HCT116 (cell line): ENCODE measurements around the gene CDH3. TPM values are rescaled to one million over a fixed set of nuclear protein-coding genes. Genes with fewer than 3 reads are reported as not detected.

Experiments used
- ATAC-seq: fragments of 200-7000 bp; cut with Tn5 transposase; 2 replicates; pipeline ENCODE4 v1.9.1; 2020; ENCODE audit warnings: mild to moderate bottlenecking, moderate library complexity
- BruUV-seq: library from RNA; stranded (reverse); fragments of 400-500 nt; replicated peaks from 2 replicates; lab custom pipeline; 2021; lab: Mats Ljungman, UMichigan
- CTCF ChIA-PET: fragments of 300-600 bp; sonication (Branson Sonifier 250); formaldehyde crosslinking; loops from one replicate; lab custom pipeline; 2021; ENCODE audit warnings: antibody characterized with exemption; lab: Charles Lee
- POLR2A ChIA-PET: fragments of 300-600, 350-600 bp; sonication (Branson Sonifier 250); formaldehyde crosslinking; loops from one replicate; lab custom pipeline; 2021; ENCODE audit warnings: antibody characterized with exemption; lab: Charles Lee
- RAD21 ChIA-PET, 2 experiments: fragments of 300-600 bp; sonication (Branson Sonifier 250); formaldehyde crosslinking; loops; one replicate each; lab custom pipeline; 2023; ENCODE audit warnings: low total read pairs in 2 of 2; ENCODE audit not compliant: uncharacterized antibody in 2 of 2, unreplicated experiment in 2 of 2, low non-redundant PET in 1 of 2; lab: Charles Lee
- DNase-seq: peaks from one replicate; pipeline ENCODE4 v3.0.0-alpha.2; 2010; ENCODE audit warnings: low read depth, low spot score
- H2AFZ ChIP-seq: fragments of 200-600 bp; shearing (Covaris generic), sonication (generic); 2 replicates; pipeline ENCODE4 v1.6.1; 2017; ENCODE audit warnings: low read depth, mixed run types, mixed read lengths, antibody characterized with exemption, low read length; ENCODE audit not compliant: poor library complexity, severe bottlenecking
- H3K27ac ChIP-seq: 2 replicates; pipeline ENCODE4 v1.5.1; 2012; ENCODE audit warnings: low read depth, low read length
- H3K27me3 ChIP-seq: fragments of 200-600 bp; sonication (generic); 2 replicates; pipeline ENCODE4 v1.6.1; 2016; ENCODE audit warnings: mixed run types, low read length, mixed read lengths; ENCODE audit not compliant: insufficient read depth
- H3K36me3 ChIP-seq, 2 experiments: fragments of 200-500 bp in 1 of 2; fragments of 200-600 bp in 1 of 2; sonication (Bioruptor generic) in 1 of 2; sonication (generic) in 1 of 2; 2 replicates each; pipeline versions ENCODE4 v1.5.1 to v1.6.1; 2014 to 2016; ENCODE audit warnings: low read length in 2 of 2, inconsistent platforms in 1 of 2, mixed read lengths in 1 of 2, mixed run types in 1 of 2; ENCODE audit not compliant: insufficient read depth in 2 of 2, control insufficient read depth in 1 of 2
- H3K4me1 ChIP-seq, 2 experiments: fragments of 200-600 bp in 1 of 2; sonication (generic) in 1 of 2; 2 replicates each; pipeline versions ENCODE4 v1.5.1 to v1.6.1; 2012 to 2017; ENCODE audit warnings: low read length in 2 of 2, inconsistent platforms in 1 of 2, mild to moderate bottlenecking in 1 of 2, mixed read lengths in 1 of 2, mixed run types in 1 of 2, moderate library complexity in 1 of 2; ENCODE audit not compliant: insufficient read depth in 2 of 2, control insufficient read depth in 1 of 2
- H3K4me2 ChIP-seq: fragments of 200-600 bp; sonication (generic); 2 replicates; pipeline ENCODE4 v1.6.1; 2017; ENCODE audit warnings: mixed run types, low read length, mixed read lengths
- H3K4me3 ChIP-seq, 2 experiments: fragments of 200-600 bp in 1 of 2; sonication (generic) in 1 of 2; replicated peaks in 1 of 2; 2 replicates each; pipeline ENCODE4 v1.5.1; 2011 to 2016; ENCODE audit warnings: low read length in 2 of 2, control low read depth in 1 of 2, low read depth in 1 of 2, mild to moderate bottlenecking in 1 of 2, mixed read lengths in 1 of 2, mixed run types in 1 of 2
- H3K79me2 ChIP-seq: fragments of 200-600 bp; sonication (generic); 2 replicates; pipeline ENCODE4 v1.6.1; 2017; ENCODE audit warnings: mild to moderate bottlenecking, mixed run types, low read length, moderate library complexity, mixed read lengths; ENCODE audit not compliant: insufficient read depth
- H3K9ac ChIP-seq: fragments of 200-600 bp; sonication (generic); 2 replicates; pipeline ENCODE4 v1.6.1; 2016; ENCODE audit warnings: low read length, mixed read lengths
- H3K9me2 ChIP-seq: fragments of 200-600 bp; sonication (generic), shearing (Covaris generic); 2 replicates; pipeline ENCODE4 v1.6.1; 2017; ENCODE audit warnings: mixed run types, mild to moderate bottlenecking, moderate library complexity; ENCODE audit not compliant: insufficient read depth
- H3K9me3 ChIP-seq, 2 experiments: fragments of 200-500 bp in 1 of 2; fragments of 200-600 bp in 1 of 2; sonication (Bioruptor generic) in 1 of 2; sonication (generic) in 1 of 2; 2 replicates each; pipeline ENCODE4 v1.6.1; 2014 to 2017; ENCODE audit warnings: low read length in 2 of 2, mixed read lengths in 2 of 2, inconsistent platforms in 1 of 2, low read depth in 1 of 2, mild to moderate bottlenecking in 1 of 2, mixed run types in 1 of 2, moderate library complexity in 1 of 2; ENCODE audit not compliant: control insufficient read depth in 1 of 2, insufficient read depth in 1 of 2
- H4K20me1 ChIP-seq: fragments of 200-600 bp; sonication (generic), shearing (Covaris generic); 2 replicates; pipeline ENCODE4 v1.6.1; 2017; ENCODE audit warnings: mixed run types, mild to moderate bottlenecking, moderate library complexity; ENCODE audit not compliant: insufficient read depth
- ATF3 ChIP-seq: IDR thresholded peaks from 2 replicates; pipeline ENCODE4 v1.6.1; 2012
- CBX3 ChIP-seq: IDR thresholded peaks from 2 replicates; pipeline ENCODE4 v1.6.1; 2012; ENCODE audit warnings: low read depth
- EGR1 ChIP-seq: IDR thresholded peaks from 2 replicates; pipeline ENCODE4 v1.6.1; 2012; ENCODE audit warnings: low read depth
- ELF1 ChIP-seq: IDR thresholded peaks from 2 replicates; pipeline ENCODE4 v1.6.1; 2012; ENCODE audit warnings: low read depth, borderline replicate concordance
- EZH2 ChIP-seq: fragments of 200-600 bp; sonication (generic); IDR thresholded peaks from 2 replicates; pipeline ENCODE4 v1.6.1; 2017; ENCODE audit warnings: antibody characterized with exemption, mixed run types
- FOSL1 ChIP-seq: IDR thresholded peaks from 2 replicates; pipeline ENCODE4 v1.6.1; 2012; ENCODE audit warnings: low read depth
- JUND ChIP-seq: IDR thresholded peaks from 2 replicates; pipeline ENCODE4 v1.6.1; 2012
- MAX ChIP-seq: IDR thresholded peaks from 2 replicates; pipeline ENCODE4 v1.6.1; 2012
- RAD21 ChIP-seq: IDR thresholded peaks from 2 replicates; pipeline ENCODE4 v1.6.1; 2012; ENCODE audit warnings: low read depth, mild to moderate bottlenecking
- REST ChIP-seq: IDR thresholded peaks from 2 replicates; pipeline ENCODE4 v1.6.1; 2012; ENCODE audit warnings: low read depth
- SP1 ChIP-seq: IDR thresholded peaks from 2 replicates; pipeline ENCODE4 v1.6.1; 2012; ENCODE audit warnings: low read depth
- SRF ChIP-seq: IDR thresholded peaks from 2 replicates; pipeline ENCODE4 v1.6.1; 2012; ENCODE audit warnings: low read depth
- TCF7L2 ChIP-seq: IDR thresholded peaks from 2 replicates; pipeline ENCODE4 v1.7.0; 2011; ENCODE audit warnings: borderline replicate concordance, inconsistent platforms; ENCODE audit not compliant: insufficient read depth, insufficient read length; ENCODE audit errors: extremely low read depth
- YY1 ChIP-seq: IDR thresholded peaks from 2 replicates; pipeline ENCODE4 v1.6.1; 2011; ENCODE audit warnings: low read length, low read depth, moderate library complexity, mild to moderate bottlenecking; ENCODE audit not compliant: insufficient replicate concordance; ENCODE audit errors: extremely low read depth
- ZNF274 ChIP-seq: fragments of 200-500 bp; sonication (Bioruptor generic); IDR thresholded peaks from 2 replicates; pipeline ENCODE4 v1.6.1; 2014; ENCODE audit warnings: mild to moderate bottlenecking, low read depth, low read length, inconsistent platforms
- intact Hi-C: fragments of 100-400 bp; cut with micrococcal nuclease; formaldehyde crosslinking; loops from 2 replicates; pipeline ENCODE4 v1.10.0; 2022
- total RNA-seq: library from RNA; stranded (reverse); gene quantifications from one replicate; pipeline ENCODE4 v1.2.1, GENCODE V29; 2021; ENCODE audit not compliant: unreplicated experiment

CDH3 gene
- total RNA-seq, 1 experiment from 2014 or later = 94.7 TPM

- H2AFZ ChIP-seq = peak overlapping the region; percentile 3
- peaks cover 9 to 59% of the 10 kb centered on the region in 2 experiments; a peak in 3 of 4 replicates for H3K4me1 ChIP-seq
- no peak for DNase-seq
- no peak for TF ChIP-seq EZH2
- no peak for TF ChIP-seq CBX3
- TF ChIP-seq EGR1 = no peak
- TF ChIP-seq REST = no peak
- TF ChIP-seq ZNF274 = no peak
- TF ChIP-seq JUND = no peak
- no peak for TF ChIP-seq FOSL1
- no peak for TF ChIP-seq SP1
- TF ChIP-seq TCF7L2 = no peak
- TF ChIP-seq YY1 = no peak
- TF ChIP-seq MAX = no peak
- TF ChIP-seq ATF3 = no peak
- no peak for TF ChIP-seq RAD21
- no peak for TF ChIP-seq SRF
- TF ChIP-seq ELF1 = no peak
- ChIA-PET POLR2A (no interaction called here), CTCF (no interaction called here), RAD21 (no interaction called here)
- H3K36me3 ChIP-seq = no peaks in the 10 kb centered on the region
- ATAC-seq = no peak
- H3K9ac ChIP-seq = no peak overlapping the region
- no peaks in the 10 kb centered on the region for H3K9me3 ChIP-seq
- H3K4me3 ChIP-seq = no peak overlapping the region
- H3K9me2 ChIP-seq = no peaks in the 10 kb centered on the region
- H3K4me2 ChIP-seq = no peak overlapping the region; the same call in 1 of the 2 replicates
- no peaks in the 10 kb centered on the region for H4K20me1 ChIP-seq
- H3K27me3 ChIP-seq = no peaks in the 10 kb centered on the region
- H3K27ac ChIP-seq = no peak overlapping the region
- intact Hi-C loops = no loop called here
- no TSS peak for BruUV-seq
- H3K79me2 ChIP-seq = no peaks in the 10 kb centered on the region
Measured at GRCh38 chr16:68626557-68626956, 18.6 kb upstream of the CDH3 start.
